Nephron progenitor cell (in vitro differentiated cells): ENCODE results near the gene CLEC6A.
"Not testable (repeated sequence)": the region's sequence is repeated elsewhere in the genome, so short reads cannot be mapped to it uniquely, and the experiment has no call there.

Experiments used
- DNase-seq: peaks from one replicate; pipeline ENCODE4 v3.0.0; 2021
- H3K27ac Mint-ChIP-seq: 2 replicates; pipeline ENCODE4 v1.8.0; 2021; ENCODE audit warnings: mild to moderate bottlenecking, moderate library complexity, mixed read lengths
- H3K27me3 Mint-ChIP-seq: 2 replicates; pipeline ENCODE4 v1.8.0; 2021; ENCODE audit warnings: mild to moderate bottlenecking, low read depth, mixed read lengths; ENCODE audit not compliant: poor library complexity
- H3K36me3 Mint-ChIP-seq: 2 replicates; pipeline ENCODE4 v1.8.0; 2021; ENCODE audit warnings: low read depth, mixed read lengths
- H3K4me1 Mint-ChIP-seq: 2 replicates; pipeline ENCODE4 v1.8.0; 2021; ENCODE audit warnings: mixed read lengths
- H3K4me3 Mint-ChIP-seq: 2 replicates; pipeline ENCODE4 v1.8.0; 2021; ENCODE audit warnings: mild to moderate bottlenecking, moderate library complexity, mixed read lengths
- H3K9me3 Mint-ChIP-seq: 2 replicates; pipeline ENCODE4 v1.8.0; 2021; ENCODE audit warnings: mild to moderate bottlenecking, moderate library complexity, mixed read lengths
- CTCF ChIP-seq: fragments of 200-600 bp; sonication (generic); IDR thresholded peaks from 2 replicates; pipeline ENCODE4 v1.5.0; 2021; ENCODE audit warnings: antibody characterized with exemption

Gene CLEC6A

GRCh38 chr12:8455727-8456360 lies at the start of gene CLEC6A:
Gene CLEC6A (plus strand): TSS chr12:8455962. CDS start chr12:8456112, 150 bp downstream.
- no peak for DNase-seq
- H3K9me3 Mint-ChIP-seq: peaks cover 5% of the 10 kb centered on the region
- no peaks in the 10 kb centered on the region for H3K4me1 Mint-ChIP-seq
- no peak within 1 kb of the TSS for H3K4me3 Mint-ChIP-seq
- H3K27ac Mint-ChIP-seq: no peak within 1 kb of the TSS
- H3K27me3 Mint-ChIP-seq: peaks cover 3% of the 10 kb centered on the region
- no peak for TF ChIP-seq CTCF
- H3K36me3 Mint-ChIP-seq: no peaks in the 10 kb centered on the region

- not testable (repeated sequence) for H3K27ac Mint-ChIP-seq, H3K36me3 Mint-ChIP-seq, H3K4me1 Mint-ChIP-seq, H3K27me3 Mint-ChIP-seq, H3K4me3 Mint-ChIP-seq, DNase-seq
- peaks cover 11% of the 10 kb centered on the region for H3K9me3 Mint-ChIP-seq
Observed at GRCh38 chr12:8419576-8419975, 36.2 kb upstream of the CLEC6A start.

GRCh38 chr12:8420506-8420905 lies 35.3 kb upstream of the CLEC6A start:
- Mint-ChIP-seq H3K4me3 (no peak overlapping the region), H3K36me3 (no peaks in the 10 kb centered on the region), H3K27me3 (no peaks in the 10 kb centered on the region), H3K4me1 (no peaks in the 10 kb centered on the region), H3K27ac (no peak overlapping the region), H3K9me3 (peaks cover 11% of the 10 kb centered on the region)
- TF ChIP-seq CTCF: no peak
- no peak for DNase-seq

- H3K4me1 Mint-ChIP-seq: peaks cover 22% of the 10 kb centered on the region
- not testable (repeated sequence) for H3K4me3 Mint-ChIP-seq, H3K27ac Mint-ChIP-seq, H3K36me3 Mint-ChIP-seq, H3K27me3 Mint-ChIP-seq, H3K9me3 Mint-ChIP-seq, DNase-seq
Observed at GRCh38 chr12:8444536-8445278, 11.1 kb upstream of the CLEC6A start.

GRCh38 chr12:8445731-8446130 lies 10.0 kb upstream of the CLEC6A start:
- no peak overlapping the region for H3K4me3 Mint-ChIP-seq
- H3K27ac Mint-ChIP-seq: no peak overlapping the region
- no peak for TF ChIP-seq CTCF
- H3K9me3 Mint-ChIP-seq: no peaks in the 10 kb centered on the region
- peaks cover 30% of the 10 kb centered on the region for H3K4me1 Mint-ChIP-seq
- DNase-seq: no peak
- peaks cover 3% of the 10 kb centered on the region for H3K27me3 Mint-ChIP-seq
- no peaks in the 10 kb centered on the region for H3K36me3 Mint-ChIP-seq

- no peak for DNase-seq
- no peak overlapping the region for H3K27ac Mint-ChIP-seq
- no peaks in the 10 kb centered on the region for H3K9me3 Mint-ChIP-seq
- peaks cover 30% of the 10 kb centered on the region for H3K4me1 Mint-ChIP-seq
- H3K36me3 Mint-ChIP-seq: no peaks in the 10 kb centered on the region
- peaks cover under 1% of the 10 kb centered on the region for H3K27me3 Mint-ChIP-seq
- TF ChIP-seq CTCF: no peak
- no peak overlapping the region for H3K4me3 Mint-ChIP-seq
Observed at GRCh38 chr12:8446642-8447547, 8.9 kb upstream of the CLEC6A start.
